A549 (cell line): Measurements from ENCODE around the gene RANBP2. TPM values are rescaled to one million over a fixed set of nuclear protein-coding genes. Genes with fewer than 3 reads are reported as not detected.

Experiments used
- ATAC-seq, 2 experiments: fragments of 200-7000 bp in 1 of 2; fragments of >200 bp in 1 of 2; cut with Nextera tagmentation in 1 of 2; cut with Tn5 transposase in 1 of 2; 3 replicates each; pipeline versions ENCODE4 v1.8.0 to v1.9.1; 2018 to 2020; ENCODE audit warnings: mild to moderate bottlenecking in 1 of 2, moderate library complexity in 1 of 2
- CTCF ChIA-PET: fragments of 300-600 bp; sonication (Branson Sonifier 250); formaldehyde crosslinking; extraction: SDS; loops from one replicate; lab custom pipeline; 2021; ENCODE audit warnings: antibody characterized with exemption, inconsistent platforms; lab: Yijun Ruan, JAX
- POLR2A ChIA-PET: fragments of 350-600 bp; formaldehyde crosslinking; extraction: SDS; loops from one replicate; lab custom pipeline; 2021; ENCODE audit warnings: antibody characterized with exemption, inconsistent platforms; lab: Yijun Ruan, JAX
- DNase-seq, 2 experiments: peaks; one replicate each; pipeline versions ENCODE4 v3.0.0 to v3.0.0-alpha.2; 2011 to 2016; ENCODE audit warnings: low read depth in 1 of 2, low spot score in 1 of 2
- FAIRE-seq: peaks from 2 replicates; lab custom pipeline; 2011; peaks lifted over from hg19 to GRCh38; lab: Jason Lieb, UNC
- H3K27ac ChIP-seq, 2 experiments: fragments of >200 bp; sonication (Bioruptor Twin); formaldehyde crosslinking; 3 replicates each; pipeline ENCODE4 v1.5.1; 2016 to 2017
- H3K4me1 ChIP-seq: fragments of >200 bp; sonication (Bioruptor Twin); formaldehyde crosslinking; 3 replicates; pipeline ENCODE4 v1.6.1; 2016
- H3K4me2 ChIP-seq: fragments of >200 bp; sonication (Bioruptor Twin); formaldehyde crosslinking; 3 replicates; pipeline ENCODE4 v1.6.1; 2016
- H3K4me3 ChIP-seq: fragments of >200 bp; sonication (Bioruptor Twin); formaldehyde crosslinking; 3 replicates; pipeline ENCODE4 v1.5.1; 2016
- H3K9me3 ChIP-seq: fragments of >200 bp; sonication (Bioruptor Twin); formaldehyde crosslinking; 3 replicates; pipeline ENCODE4 v1.6.1; 2016
- CBX8 ChIP-seq: fragments of 200-600 bp; sonication (generic); IDR thresholded peaks from 2 replicates; pipeline ENCODE4 v1.6.1; 2016
- CHD4 ChIP-seq: fragments of 200-600 bp; sonication (generic); IDR thresholded peaks from 2 replicates; pipeline ENCODE4 v1.6.1; 2016; ENCODE audit warnings: antibody characterized with exemption, mild to moderate bottlenecking, borderline replicate concordance
- EHMT2 ChIP-seq: fragments of 200-600 bp; sonication (generic); IDR thresholded peaks from 2 replicates; pipeline ENCODE4 v1.6.1; 2016; ENCODE audit warnings: antibody characterized with exemption, low read depth, mild to moderate bottlenecking, moderate library complexity
- ESRRA ChIP-seq: fragments of 150-350 bp; IDR thresholded peaks from 2 replicates; pipeline ENCODE4 v1.6.1; 2014; ENCODE audit warnings: mild to moderate bottlenecking, low read length, borderline replicate concordance
- FOSB ChIP-seq: fragments of 250-450 bp; sonication (Bioruptor Pico); IDR thresholded peaks from 2 replicates; pipeline ENCODE4 v1.5.0; 2020; ENCODE audit warnings: mild to moderate bottlenecking, moderate library complexity
- FOSL2 ChIP-seq, 2 experiments: fragments of 450-650 bp in 1 of 2; fragments of >200 bp in 1 of 2; sonication (Bioruptor Twin) in 1 of 2; formaldehyde crosslinking; IDR thresholded peaks; 2 replicates each; pipeline versions ENCODE4 v1.5.0 to v1.6.1; 2016 to 2020; ENCODE audit warnings: mild to moderate bottlenecking in 1 of 2, moderate library complexity in 1 of 2
- JUN ChIP-seq, 2 experiments: fragments of >200 bp; sonication (Bioruptor Twin); formaldehyde crosslinking; IDR thresholded peaks; 2 replicates in 1 of 2; 3 replicates in 1 of 2; pipeline ENCODE4 v1.6.1; 2016 to 2017
- KDM5A ChIP-seq: fragments of 200-600 bp; sonication (generic); IDR thresholded peaks from 2 replicates; pipeline ENCODE4 v1.6.1; 2016; ENCODE audit warnings: antibody characterized with exemption, mild to moderate bottlenecking
- MAZ ChIP-seq: fragments of 150-350 bp; IDR thresholded peaks from 2 replicates; pipeline ENCODE4 v1.6.1; 2014; ENCODE audit warnings: antibody characterized with exemption, low read depth, low read length, borderline replicate concordance
- MYC ChIP-seq: IDR thresholded peaks from 2 replicates; pipeline ENCODE4 v1.6.1; 2012; ENCODE audit warnings: mild to moderate bottlenecking, inconsistent platforms, low read length, improper control_type of control experiment, borderline replicate concordance
- POLR2A ChIP-seq: IDR thresholded peaks from 2 replicates; pipeline ENCODE4 v1.6.1; 2012; ENCODE audit warnings: mild to moderate bottlenecking, low read length
- POLR2AphosphoS2 ChIP-seq: conservative IDR thresholded peaks from 2 replicates; pipeline ENCODE4 v1.6.1; 2012; ENCODE audit warnings: low read length, improper control_type of control experiment, inconsistent platforms
- TFCP2L1 ChIP-seq: fragments of 250-450 bp; sonication (Bioruptor Pico); IDR thresholded peaks from 2 replicates; pipeline ENCODE4 v1.5.0; 2021; ENCODE audit warnings: mild to moderate bottlenecking
- ZC3H11A ChIP-seq: fragments of 450-650 bp; IDR thresholded peaks from 2 replicates; pipeline ENCODE4 v1.6.1; 2014; ENCODE audit warnings: antibody characterized with exemption, mild to moderate bottlenecking
- WGBS: methylation state at CpG from one replicate; pipeline ENCODE4 v1.1.6; 2017; ENCODE audit errors: missing lambda C conversion rate; 5-methylcytosine and 5-hydroxymethylcytosine counted together
- polyA plus RNA-seq, 4 experiments: library from polyadenylated mRNA; depleted of rRNA in 3 of 4; stranded (reverse); fragments of >200 nt; fragmentation: RNase III in 1 of 4; extraction: RNeasy Plus Mini Kit Qiagen cat#74134 plus additional on column Dnase treatment in 1 of 4; gene quantifications; 2 replicates in 3 of 4; 3 replicates in 1 of 4; pipeline ENCODE4 v1.2.3, GENCODE V29; 2011 to 2017
- TF ChIP-seq, protein P1 (sequence below): fragments of >200 bp; sonication (Bioruptor Twin); formaldehyde crosslinking; IDR thresholded peaks from 3 replicates; pipeline ENCODE4 v1.5.1; 2016
- TF ChIP-seq, protein P2 (sequence below): IDR thresholded peaks from 2 replicates; pipeline ENCODE4 v1.6.1; 2012; ENCODE audit warnings: low read depth, borderline replicate concordance
- TF ChIP-seq, protein P3 (sequence below): fragments of 150-350 bp; IDR thresholded peaks from 2 replicates; pipeline ENCODE4 v1.6.1; 2014; ENCODE audit warnings: low read depth, mild to moderate bottlenecking, low read length
- TF ChIP-seq, protein P4 (sequence below): IDR thresholded peaks from 2 replicates; pipeline ENCODE4 v1.6.1; 2012
- TF ChIP-seq, protein P5 (sequence below): fragments of 250-450 bp; sonication (Bioruptor Pico); IDR thresholded peaks from 2 replicates; pipeline ENCODE4 v1.5.0; 2021; ENCODE audit warnings: mild to moderate bottlenecking, moderate library complexity, borderline replicate concordance

Gene RANBP2
- polyA plus RNA-seq, 2 of the 4 experiments (the other 2 are of a cell fraction): 16.5 to 30.9 TPM

DNA sequence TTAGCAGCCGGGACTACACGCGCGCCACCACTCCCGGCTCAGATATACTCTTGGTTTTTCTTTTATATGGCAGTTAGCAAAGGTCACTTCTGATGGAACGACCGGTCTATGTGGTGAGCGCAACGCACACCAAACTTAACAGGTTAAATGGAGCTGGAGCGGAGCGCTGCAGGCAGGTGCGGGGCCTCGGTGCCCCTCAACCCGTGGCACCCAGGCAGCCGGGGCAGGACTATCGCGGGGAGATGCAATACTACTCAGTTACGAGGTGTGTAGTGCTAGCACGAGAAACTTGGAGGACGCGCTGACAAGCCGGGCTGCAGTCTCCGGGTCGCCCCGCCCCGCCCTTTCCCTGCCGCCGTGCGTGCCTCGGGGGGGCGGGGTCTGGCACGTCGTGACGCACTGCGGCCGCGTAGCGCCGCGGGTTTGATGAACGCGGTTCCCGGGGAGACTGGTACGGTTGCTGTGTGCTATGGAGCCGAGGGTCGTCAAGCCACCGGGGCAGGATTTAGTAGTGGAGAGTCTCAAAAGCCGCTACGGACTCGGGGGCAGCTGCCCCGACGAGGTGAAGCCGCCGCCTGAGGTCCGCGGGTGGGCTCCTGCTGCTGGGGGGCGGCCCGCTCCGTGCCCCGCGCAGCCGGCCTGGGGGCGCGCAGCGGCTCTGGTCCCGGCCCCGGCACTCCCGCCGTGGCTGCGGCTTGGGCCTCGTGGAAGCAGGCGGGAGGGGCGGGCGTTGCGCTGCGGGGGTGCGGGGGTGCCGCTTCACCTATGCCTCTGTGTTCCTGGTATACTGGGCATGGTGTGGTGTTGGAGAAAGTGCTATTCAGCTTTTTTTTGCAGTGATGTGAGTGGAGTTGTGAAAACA lies 67.3 kb downstream of the RANBP2 start, which contains the start of gene CCDC138 (continued):
- TF ChIP-seq, protein P1, sequence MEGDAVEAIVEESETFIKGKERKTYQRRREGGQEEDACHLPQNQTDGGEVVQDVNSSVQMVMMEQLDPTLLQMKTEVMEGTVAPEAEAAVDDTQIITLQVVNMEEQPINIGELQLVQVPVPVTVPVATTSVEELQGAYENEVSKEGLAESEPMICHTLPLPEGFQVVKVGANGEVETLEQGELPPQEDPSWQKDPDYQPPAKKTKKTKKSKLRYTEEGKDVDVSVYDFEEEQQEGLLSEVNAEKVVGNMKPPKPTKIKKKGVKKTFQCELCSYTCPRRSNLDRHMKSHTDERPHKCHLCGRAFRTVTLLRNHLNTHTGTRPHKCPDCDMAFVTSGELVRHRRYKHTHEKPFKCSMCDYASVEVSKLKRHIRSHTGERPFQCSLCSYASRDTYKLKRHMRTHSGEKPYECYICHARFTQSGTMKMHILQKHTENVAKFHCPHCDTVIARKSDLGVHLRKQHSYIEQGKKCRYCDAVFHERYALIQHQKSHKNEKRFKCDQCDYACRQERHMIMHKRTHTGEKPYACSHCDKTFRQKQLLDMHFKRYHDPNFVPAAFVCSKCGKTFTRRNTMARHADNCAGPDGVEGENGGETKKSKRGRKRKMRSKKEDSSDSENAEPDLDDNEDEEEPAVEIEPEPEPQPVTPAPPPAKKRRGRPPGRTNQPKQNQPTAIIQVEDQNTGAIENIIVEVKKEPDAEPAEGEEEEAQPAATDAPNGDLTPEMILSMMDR: no peak
- TF ChIP-seq FOSB (CRISPR knock-in tag) (no peak), KDM5A (no peak), MAZ (no peak), MYC (no peak), ESRRA (no peak)
- TF ChIP-seq, protein P2, sequence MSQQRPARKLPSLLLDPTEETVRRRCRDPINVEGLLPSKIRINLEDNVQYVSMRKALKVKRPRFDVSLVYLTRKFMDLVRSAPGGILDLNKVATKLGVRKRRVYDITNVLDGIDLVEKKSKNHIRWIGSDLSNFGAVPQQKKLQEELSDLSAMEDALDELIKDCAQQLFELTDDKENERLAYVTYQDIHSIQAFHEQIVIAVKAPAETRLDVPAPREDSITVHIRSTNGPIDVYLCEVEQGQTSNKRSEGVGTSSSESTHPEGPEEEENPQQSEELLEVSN: no peak
- TF ChIP-seq, all 56 proteins: peak for 6

DNA sequence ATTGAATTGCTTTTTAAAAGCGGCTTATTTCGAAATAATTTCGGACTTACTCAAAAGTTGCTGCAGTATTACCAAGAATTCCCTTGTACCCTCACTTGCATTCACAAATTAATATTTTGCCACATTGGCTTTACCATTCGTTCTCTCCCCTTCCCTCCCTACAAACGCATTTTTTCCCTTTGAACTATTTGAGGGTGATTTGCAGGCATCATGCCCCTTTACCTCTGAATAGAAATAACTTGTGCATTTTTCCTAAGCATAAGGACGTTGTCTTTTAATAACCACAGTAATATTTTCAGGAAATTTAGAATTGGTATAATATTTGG lies 67.9 kb downstream of the RANBP2 start:
- ChIA-PET CTCF (no interaction called here), POLR2A (no interaction called here)
- DNase-seq (no peak), ATAC-seq (no peak), FAIRE-seq (no peak)
- Histone ChIP-seq H3K4me2 (peak overlapping the region; percentile 95), H3K9me3 (no peaks in the 10 kb centered on the region), H3K4me1 (peaks cover 10% of the 10 kb centered on the region; the same call in 2 of the 3 replicates), H3K27ac (peak overlapping the region; percentile 83 to 96), H3K4me3 (peak overlapping the region; percentile 86)
- TF ChIP-seq POLR2A (no peak), FOSL2 (IDR thresholded peaks at IDR 0.05) (no peak), FOSL2 (CRISPR knock-in tag; IDR thresholded peaks at IDR 0.05) (no peak), TFCP2L1 (CRISPR knock-in tag) (no peak), POLR2AphosphoS2 (no peak), EHMT2 (no peak), ZC3H11A (no peak), CHD4 (no peak), MYC (no peak), CBX8 (no peak), ESRRA (no peak), JUN (IDR thresholded peaks at IDR 0.05) (no peak), FOSB (CRISPR knock-in tag) (no peak)
- TF ChIP-seq, protein P3, sequence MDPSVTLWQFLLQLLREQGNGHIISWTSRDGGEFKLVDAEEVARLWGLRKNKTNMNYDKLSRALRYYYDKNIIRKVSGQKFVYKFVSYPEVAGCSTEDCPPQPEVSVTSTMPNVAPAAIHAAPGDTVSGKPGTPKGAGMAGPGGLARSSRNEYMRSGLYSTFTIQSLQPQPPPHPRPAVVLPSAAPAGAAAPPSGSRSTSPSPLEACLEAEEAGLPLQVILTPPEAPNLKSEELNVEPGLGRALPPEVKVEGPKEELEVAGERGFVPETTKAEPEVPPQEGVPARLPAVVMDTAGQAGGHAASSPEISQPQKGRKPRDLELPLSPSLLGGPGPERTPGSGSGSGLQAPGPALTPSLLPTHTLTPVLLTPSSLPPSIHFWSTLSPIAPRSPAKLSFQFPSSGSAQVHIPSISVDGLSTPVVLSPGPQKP: no peak
- TF ChIP-seq, protein P4, sequence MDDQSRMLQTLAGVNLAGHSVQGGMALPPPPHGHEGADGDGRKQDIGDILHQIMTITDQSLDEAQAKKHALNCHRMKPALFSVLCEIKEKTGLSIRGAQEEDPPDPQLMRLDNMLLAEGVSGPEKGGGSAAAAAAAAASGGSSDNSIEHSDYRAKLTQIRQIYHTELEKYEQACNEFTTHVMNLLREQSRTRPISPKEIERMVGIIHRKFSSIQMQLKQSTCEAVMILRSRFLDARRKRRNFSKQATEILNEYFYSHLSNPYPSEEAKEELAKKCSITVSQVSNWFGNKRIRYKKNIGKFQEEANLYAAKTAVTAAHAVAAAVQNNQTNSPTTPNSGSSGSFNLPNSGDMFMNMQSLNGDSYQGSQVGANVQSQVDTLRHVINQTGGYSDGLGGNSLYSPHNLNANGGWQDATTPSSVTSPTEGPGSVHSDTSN: no peak
- TF ChIP-seq, protein P5, sequence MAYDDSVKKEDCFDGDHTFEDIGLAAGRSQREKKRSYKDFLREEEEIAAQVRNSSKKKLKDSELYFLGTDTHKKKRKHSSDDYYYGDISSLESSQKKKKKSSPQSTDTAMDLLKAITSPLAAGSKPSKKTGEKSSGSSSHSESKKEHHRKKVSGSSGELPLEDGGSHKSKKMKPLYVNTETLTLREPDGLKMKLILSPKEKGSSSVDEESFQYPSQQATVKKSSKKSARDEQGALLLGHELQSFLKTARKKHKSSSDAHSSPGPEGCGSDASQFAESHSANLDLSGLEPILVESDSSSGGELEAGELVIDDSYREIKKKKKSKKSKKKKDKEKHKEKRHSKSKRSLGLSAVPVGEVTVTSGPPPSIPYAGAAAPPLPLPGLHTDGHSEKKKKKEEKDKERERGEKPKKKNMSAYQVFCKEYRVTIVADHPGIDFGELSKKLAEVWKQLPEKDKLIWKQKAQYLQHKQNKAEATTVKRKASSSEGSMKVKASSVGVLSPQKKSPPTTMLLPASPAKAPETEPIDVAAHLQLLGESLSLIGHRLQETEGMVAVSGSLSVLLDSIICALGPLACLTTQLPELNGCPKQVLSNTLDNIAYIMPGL (CRISPR knock-in tag): no peak
- 1% methylated on average over 6 of the region's 6 CpGs for WGBS
